A549 treated with CORT108297 at 1 μM for 4 hours (cell line): Measurements from ENCODE around the gene KMT5B. TPM values are rescaled to one million over a fixed set of nuclear protein-coding genes. Genes with fewer than 3 reads are reported as not detected.

ENCODE experiments used
- total RNA-seq: library from RNA; stranded (reverse); fragments of 200-300 nt; extraction: Qiagen RNA extraction; gene quantifications from 5 replicates; pipeline ENCODE4 v1.2.3, GENCODE V29; 2022

KMT5B gene
- 19.3 to 24.8 TPM (median 19.9 TPM) in 5 replicates for total RNA-seq

GRCh38 chr11:68213135-68213515 lies at the start of gene KMT5B:
TSS of gene KMT5B (minus strand) at chr11:68213296. CDS start at chr11:68190076, 23,220 bp downstream.

GRCh38 chr11:68121067-68121899 lies 91.8 kb downstream of the KMT5B start, which contains the start of gene CHKA:
TSS of gene CHKA (minus strand) at chr11:68121388. CDS start at chr11:68121177, 211 bp downstream.

Other genes starting within 250 kb of the KMT5B start
- gene UNC93B1, start 209.2 kb downstream of the KMT5B start, total RNA-seq = 57.5 to 90.4 TPM (median 87.5 TPM) in 5 replicates
- gene ALDH3B1, start 203.0 kb downstream of the KMT5B start, total RNA-seq = 113 to 145 TPM (median 130 TPM) in 5 replicates
- 294 to 405 TPM (median 382 TPM) in 5 replicates for gene NDUFS8, start 182.6 kb downstream of the KMT5B start, total RNA-seq
- gene TCIRG1, start 174.3 kb downstream of the KMT5B start, total RNA-seq = 82.2 to 198 TPM (median 165 TPM) in 5 replicates
- gene CHKA, start 91.9 kb downstream of the KMT5B start, total RNA-seq = 26.2 to 29.4 TPM (median 27.5 TPM) in 5 replicates
- 52.8 to 64.1 TPM (median 63.3 TPM) in 5 replicates for gene C11orf24, start 58.7 kb upstream of the KMT5B start, total RNA-seq
- gene LRP5, start 99.3 kb upstream of the KMT5B start, total RNA-seq = 34.9 to 59.3 TPM (median 53.4 TPM) in 5 replicates
- 41.7 to 59.9 TPM (median 55.4 TPM) in 5 replicates for gene PPP6R3, start 247.5 kb upstream of the KMT5B start, total RNA-seq